Measurements from ENCODE around the gene PTPRE.

DNA sequence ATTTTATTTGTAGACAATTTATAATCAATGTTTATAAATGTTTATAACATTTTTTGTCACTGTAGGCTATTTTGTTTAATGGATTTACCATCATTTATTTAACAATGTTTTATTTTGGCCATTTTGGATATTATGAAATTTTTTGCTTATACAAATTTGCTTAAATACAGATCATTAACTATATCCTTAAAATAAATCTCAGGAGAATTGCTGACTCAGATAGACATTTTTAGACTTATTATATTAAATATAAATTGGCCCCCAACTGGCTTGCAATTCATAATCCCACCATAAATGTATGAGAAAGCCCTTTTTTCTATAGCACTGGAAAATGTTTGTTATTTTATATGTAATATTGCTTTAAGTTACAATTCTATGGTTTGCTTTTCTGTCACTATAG lies 10.3 kb upstream of the PTPRE start:
- no peak for TF ChIP-seq CTCF (IDR thresholded peaks at IDR 0.05; ENCODE audit: low read depth, low read length)
- TF ChIP-seq EZH2phosphoT487 (IDR thresholded peaks at IDR 0.05; ENCODE audit: low read depth), result no peak
